ENCODE measurements around the gene RNF123.

The RNF123 gene

DNA sequence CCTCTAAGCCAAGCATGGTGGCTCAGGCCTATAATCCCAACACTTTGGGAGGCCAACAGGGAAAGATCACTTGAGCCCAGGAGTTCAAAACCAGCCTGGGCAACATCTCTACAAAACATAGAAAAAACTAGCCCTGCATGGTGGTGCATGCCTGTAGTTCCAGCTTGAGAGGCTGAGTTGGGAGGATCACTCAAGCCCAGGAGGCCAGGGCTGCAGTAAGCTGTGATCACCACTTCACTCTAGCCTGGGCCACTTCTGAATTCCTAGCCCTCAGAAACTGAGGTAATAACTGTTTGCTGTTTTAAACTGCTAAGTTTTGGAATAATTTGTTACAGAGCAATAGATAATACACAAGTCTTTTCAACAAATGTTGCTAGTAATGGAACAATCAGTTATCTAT, 80.6 kb downstream of the RNF123 start:
- no peak overlapping the region for H3K4me3 ChIP-seq (replicated peaks; ENCODE audit: insufficient read depth, low read length)
- DNase-seq (ENCODE audit: low read depth in 1 of 2, low spot score in 1 of 2), result no peak
- TF ChIP-seq, protein P1, sequence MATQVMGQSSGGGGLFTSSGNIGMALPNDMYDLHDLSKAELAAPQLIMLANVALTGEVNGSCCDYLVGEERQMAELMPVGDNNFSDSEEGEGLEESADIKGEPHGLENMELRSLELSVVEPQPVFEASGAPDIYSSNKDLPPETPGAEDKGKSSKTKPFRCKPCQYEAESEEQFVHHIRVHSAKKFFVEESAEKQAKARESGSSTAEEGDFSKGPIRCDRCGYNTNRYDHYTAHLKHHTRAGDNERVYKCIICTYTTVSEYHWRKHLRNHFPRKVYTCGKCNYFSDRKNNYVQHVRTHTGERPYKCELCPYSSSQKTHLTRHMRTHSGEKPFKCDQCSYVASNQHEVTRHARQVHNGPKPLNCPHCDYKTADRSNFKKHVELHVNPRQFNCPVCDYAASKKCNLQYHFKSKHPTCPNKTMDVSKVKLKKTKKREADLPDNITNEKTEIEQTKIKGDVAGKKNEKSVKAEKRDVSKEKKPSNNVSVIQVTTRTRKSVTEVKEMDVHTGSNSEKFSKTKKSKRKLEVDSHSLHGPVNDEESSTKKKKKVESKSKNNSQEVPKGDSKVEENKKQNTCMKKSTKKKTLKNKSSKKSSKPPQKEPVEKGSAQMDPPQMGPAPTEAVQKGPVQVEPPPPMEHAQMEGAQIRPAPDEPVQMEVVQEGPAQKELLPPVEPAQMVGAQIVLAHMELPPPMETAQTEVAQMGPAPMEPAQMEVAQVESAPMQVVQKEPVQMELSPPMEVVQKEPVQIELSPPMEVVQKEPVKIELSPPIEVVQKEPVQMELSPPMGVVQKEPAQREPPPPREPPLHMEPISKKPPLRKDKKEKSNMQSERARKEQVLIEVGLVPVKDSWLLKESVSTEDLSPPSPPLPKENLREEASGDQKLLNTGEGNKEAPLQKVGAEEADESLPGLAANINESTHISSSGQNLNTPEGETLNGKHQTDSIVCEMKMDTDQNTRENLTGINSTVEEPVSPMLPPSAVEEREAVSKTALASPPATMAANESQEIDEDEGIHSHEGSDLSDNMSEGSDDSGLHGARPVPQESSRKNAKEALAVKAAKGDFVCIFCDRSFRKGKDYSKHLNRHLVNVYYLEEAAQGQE (IDR thresholded peaks at IDR 0.05; ENCODE audit: insufficient replicate concordance, low read depth), result no peak
- TF ChIP-seq POLR2AphosphoS5 (IDR thresholded peaks at IDR 0.05; ENCODE audit: low read depth) (no peak), GABPA (IDR thresholded peaks at IDR 0.05; ENCODE audit: low read depth) (no peak), SPI1 (IDR thresholded peaks at IDR 0.05; ENCODE audit: borderline replicate concordance, low read depth) (no peak)
- TF ChIP-seq, protein P2, sequence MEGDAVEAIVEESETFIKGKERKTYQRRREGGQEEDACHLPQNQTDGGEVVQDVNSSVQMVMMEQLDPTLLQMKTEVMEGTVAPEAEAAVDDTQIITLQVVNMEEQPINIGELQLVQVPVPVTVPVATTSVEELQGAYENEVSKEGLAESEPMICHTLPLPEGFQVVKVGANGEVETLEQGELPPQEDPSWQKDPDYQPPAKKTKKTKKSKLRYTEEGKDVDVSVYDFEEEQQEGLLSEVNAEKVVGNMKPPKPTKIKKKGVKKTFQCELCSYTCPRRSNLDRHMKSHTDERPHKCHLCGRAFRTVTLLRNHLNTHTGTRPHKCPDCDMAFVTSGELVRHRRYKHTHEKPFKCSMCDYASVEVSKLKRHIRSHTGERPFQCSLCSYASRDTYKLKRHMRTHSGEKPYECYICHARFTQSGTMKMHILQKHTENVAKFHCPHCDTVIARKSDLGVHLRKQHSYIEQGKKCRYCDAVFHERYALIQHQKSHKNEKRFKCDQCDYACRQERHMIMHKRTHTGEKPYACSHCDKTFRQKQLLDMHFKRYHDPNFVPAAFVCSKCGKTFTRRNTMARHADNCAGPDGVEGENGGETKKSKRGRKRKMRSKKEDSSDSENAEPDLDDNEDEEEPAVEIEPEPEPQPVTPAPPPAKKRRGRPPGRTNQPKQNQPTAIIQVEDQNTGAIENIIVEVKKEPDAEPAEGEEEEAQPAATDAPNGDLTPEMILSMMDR (IDR thresholded peaks at IDR 0.05; ENCODE audit: insufficient read depth, low read length), result no peak
- H3K27ac ChIP-seq (replicated peaks), result no peak overlapping the region
- no peaks in the 10 kb centered on the region for H3K27me3 ChIP-seq (ENCODE audit: insufficient read depth, poor library complexity, severe bottlenecking)

All from HL-60 (cell line).